ENCODE data around the gene THOC5.

THOC5 gene

DNA sequence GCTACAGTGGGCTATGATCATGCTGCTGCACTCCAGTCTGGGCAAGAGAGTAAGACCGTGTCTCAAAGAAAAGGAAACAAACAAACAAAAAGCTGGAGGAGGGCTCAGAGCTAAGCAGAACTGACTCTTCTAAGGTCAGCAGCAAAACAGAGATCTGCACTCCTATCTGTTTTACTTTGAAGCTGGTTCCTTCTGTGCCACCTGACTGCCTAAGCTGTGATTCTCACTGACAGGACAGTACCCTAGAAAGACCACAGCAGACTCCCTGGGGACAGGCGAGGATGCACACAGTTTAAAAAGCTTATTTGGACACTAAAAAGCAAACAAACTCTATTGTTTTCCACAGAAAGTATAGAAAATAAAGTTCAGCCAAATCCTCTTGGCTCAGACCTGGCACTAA lies 43.0 kb downstream of the THOC5 start:
- Histone ChIP-seq H3K27ac (ENCODE audit: poor library complexity, severe bottlenecking) (no peak overlapping the region), H3K27me3 (ENCODE audit: insufficient read depth, poor library complexity, severe bottlenecking) (no peaks in the 10 kb centered on the region), H3K4me1 (ENCODE audit: insufficient read depth, poor library complexity, severe bottlenecking) (no peaks in the 10 kb centered on the region), H3K4me3 (ENCODE audit: severe bottlenecking) (no peak overlapping the region), H3K9me3 (ENCODE audit: severe bottlenecking) (no peaks in the 10 kb centered on the region), H3K36me3 (ENCODE audit: low read depth) (peaks cover 57% of the 10 kb centered on the region)
- TF ChIP-seq, protein P1, sequence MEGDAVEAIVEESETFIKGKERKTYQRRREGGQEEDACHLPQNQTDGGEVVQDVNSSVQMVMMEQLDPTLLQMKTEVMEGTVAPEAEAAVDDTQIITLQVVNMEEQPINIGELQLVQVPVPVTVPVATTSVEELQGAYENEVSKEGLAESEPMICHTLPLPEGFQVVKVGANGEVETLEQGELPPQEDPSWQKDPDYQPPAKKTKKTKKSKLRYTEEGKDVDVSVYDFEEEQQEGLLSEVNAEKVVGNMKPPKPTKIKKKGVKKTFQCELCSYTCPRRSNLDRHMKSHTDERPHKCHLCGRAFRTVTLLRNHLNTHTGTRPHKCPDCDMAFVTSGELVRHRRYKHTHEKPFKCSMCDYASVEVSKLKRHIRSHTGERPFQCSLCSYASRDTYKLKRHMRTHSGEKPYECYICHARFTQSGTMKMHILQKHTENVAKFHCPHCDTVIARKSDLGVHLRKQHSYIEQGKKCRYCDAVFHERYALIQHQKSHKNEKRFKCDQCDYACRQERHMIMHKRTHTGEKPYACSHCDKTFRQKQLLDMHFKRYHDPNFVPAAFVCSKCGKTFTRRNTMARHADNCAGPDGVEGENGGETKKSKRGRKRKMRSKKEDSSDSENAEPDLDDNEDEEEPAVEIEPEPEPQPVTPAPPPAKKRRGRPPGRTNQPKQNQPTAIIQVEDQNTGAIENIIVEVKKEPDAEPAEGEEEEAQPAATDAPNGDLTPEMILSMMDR (IDR thresholded peaks at IDR 0.05; ENCODE audit: poor library complexity, severe bottlenecking), result no peak
- ATAC-seq (ENCODE audit: low read depth), result no peak
- DNase-seq (ENCODE audit: low spot score), result no peak

DNA sequence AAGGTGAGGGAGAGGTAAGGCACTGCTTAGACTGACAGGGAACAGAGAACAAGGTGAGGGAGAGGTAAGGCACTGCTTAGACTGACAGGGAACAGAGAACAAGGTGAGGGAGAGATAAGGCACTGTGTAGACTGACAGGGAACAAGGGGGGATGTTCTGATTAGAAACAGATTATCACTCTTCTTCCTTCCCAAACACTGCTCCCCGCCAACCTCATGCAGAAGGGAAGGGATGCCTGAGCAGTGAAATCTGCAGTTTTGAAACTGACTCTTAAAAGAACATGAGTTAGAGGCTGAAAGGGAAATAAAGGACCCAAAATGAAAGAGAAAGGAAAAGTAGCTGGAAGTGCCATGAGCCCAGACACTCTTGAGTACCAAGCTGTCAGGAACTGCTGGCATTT lies 43.7 kb downstream of the THOC5 start:
- no peaks in the 10 kb centered on the region for H3K9me3 ChIP-seq (ENCODE audit: severe bottlenecking)
- TF ChIP-seq, protein P1 (IDR thresholded peaks at IDR 0.05; ENCODE audit: poor library complexity, severe bottlenecking), result no peak
- no peaks in the 10 kb centered on the region for H3K27me3 ChIP-seq (ENCODE audit: insufficient read depth, poor library complexity, severe bottlenecking)
- no peaks in the 10 kb centered on the region for H3K4me1 ChIP-seq (ENCODE audit: insufficient read depth, poor library complexity, severe bottlenecking)
- H3K4me3 ChIP-seq (ENCODE audit: severe bottlenecking), result no peak overlapping the region
- H3K27ac ChIP-seq (ENCODE audit: poor library complexity, severe bottlenecking), result no peak overlapping the region
- ATAC-seq (ENCODE audit: low read depth) (no peak), DNase-seq (ENCODE audit: low spot score) (no peak)
- H3K36me3 ChIP-seq (ENCODE audit: low read depth), result peaks cover 54% of the 10 kb centered on the region

- Histone ChIP-seq H3K36me3 (ENCODE audit: low read depth) (peaks cover 51% of the 10 kb centered on the region), H3K4me1 (ENCODE audit: insufficient read depth, poor library complexity, severe bottlenecking) (no peaks in the 10 kb centered on the region), H3K9me3 (ENCODE audit: severe bottlenecking) (no peaks in the 10 kb centered on the region), H3K27me3 (ENCODE audit: insufficient read depth, poor library complexity, severe bottlenecking) (no peaks in the 10 kb centered on the region), H3K4me3 (ENCODE audit: severe bottlenecking) (no peak overlapping the region), H3K27ac (ENCODE audit: poor library complexity, severe bottlenecking) (no peak overlapping the region)
- DNase-seq (ENCODE audit: low spot score) (no peak), ATAC-seq (ENCODE audit: low read depth) (no peak)
- TF ChIP-seq, protein P1 (IDR thresholded peaks at IDR 0.05; ENCODE audit: poor library complexity, severe bottlenecking), result no peak
Measured at GRCh38 chr22:29509298-29509697, 44.3 kb downstream of the THOC5 start.

DNA sequence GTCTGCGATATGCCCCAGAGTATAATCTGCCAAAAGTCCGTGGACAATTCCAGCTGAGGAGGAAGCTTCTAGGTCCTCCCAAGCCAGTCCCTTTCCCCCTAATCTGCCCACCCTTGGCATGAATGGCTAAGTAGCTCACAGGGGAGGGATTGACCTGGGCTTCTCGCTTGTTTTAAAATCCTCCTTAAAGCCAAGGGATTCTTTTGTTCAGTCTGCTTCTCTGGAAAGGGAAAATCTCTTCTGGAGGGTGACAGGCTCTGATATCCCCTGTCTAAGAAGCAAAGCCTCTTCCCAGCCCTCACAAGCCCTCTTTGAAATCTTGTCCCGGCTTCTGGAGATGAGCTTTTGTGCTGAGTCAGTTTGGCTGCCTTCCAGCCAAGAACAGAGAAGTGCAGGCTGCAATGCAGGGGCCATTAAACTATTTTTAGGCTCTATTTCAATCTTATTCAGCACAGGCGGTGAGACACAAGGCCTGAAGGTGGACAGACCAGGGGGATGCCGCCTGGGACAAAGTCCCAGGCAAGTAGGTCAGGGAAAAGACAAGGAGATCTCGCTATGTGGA lies 49.7 kb downstream of the THOC5 start:
- Histone ChIP-seq H3K27ac (ENCODE audit: poor library complexity, severe bottlenecking) (no peak overlapping the region), H3K36me3 (ENCODE audit: low read depth) (peaks cover 22% of the 10 kb centered on the region), H3K9me3 (ENCODE audit: severe bottlenecking) (no peaks in the 10 kb centered on the region), H3K27me3 (ENCODE audit: insufficient read depth, poor library complexity, severe bottlenecking) (no peaks in the 10 kb centered on the region), H3K4me1 (ENCODE audit: insufficient read depth, poor library complexity, severe bottlenecking) (no peaks in the 10 kb centered on the region), H3K4me3 (ENCODE audit: severe bottlenecking) (no peak overlapping the region)
- DNase-seq (ENCODE audit: low spot score) (no peak), ATAC-seq (ENCODE audit: low read depth) (peak; percentile 25; the same call in 1 of the 3 replicates)
- TF ChIP-seq, protein P1 (IDR thresholded peaks at IDR 0.05; ENCODE audit: poor library complexity, severe bottlenecking), result no peak

- DNase-seq (ENCODE audit: low spot score) (no peak), ATAC-seq (ENCODE audit: low read depth) (no peak)
- no peaks in the 10 kb centered on the region for H3K27me3 ChIP-seq (ENCODE audit: insufficient read depth, poor library complexity, severe bottlenecking)
- H3K4me3 ChIP-seq (ENCODE audit: severe bottlenecking), result no peak overlapping the region
- TF ChIP-seq, protein P1 (IDR thresholded peaks at IDR 0.05; ENCODE audit: poor library complexity, severe bottlenecking), result no peak
- no peak overlapping the region for H3K27ac ChIP-seq (ENCODE audit: poor library complexity, severe bottlenecking)
- H3K36me3 ChIP-seq (ENCODE audit: low read depth), result no peaks in the 10 kb centered on the region
- H3K4me1 ChIP-seq (ENCODE audit: insufficient read depth, poor library complexity, severe bottlenecking), result no peaks in the 10 kb centered on the region
- H3K9me3 ChIP-seq (ENCODE audit: severe bottlenecking), result no peaks in the 10 kb centered on the region
Measured at GRCh38 chr22:29499852-29500251, 53.7 kb downstream of the THOC5 start.

All from RWPE2 (cell line).